Astrocyte of the hippocampus (primary cell): ENCODE results near the gene HOXC6.

Experiments
- DNase-seq: peaks from one replicate; pipeline ENCODE4 v3.0.0; 2011; ENCODE audit warnings: low read depth, low spot score

The HOXC6 gene

GRCh38 chr12:54015018-54015931, 13.0 kb upstream of the HOXC6 start:
- no peak for DNase-seq

- no peak for DNase-seq
Measured at GRCh38 chr12:54016051-54016450, 12.2 kb upstream of the HOXC6 start.

- DNase-seq: no peak
Measured at GRCh38 chr12:54016478-54016964, 11.7 kb upstream of the HOXC6 start.

GRCh38 chr12:54017027-54017788, 11.0 kb upstream of the HOXC6 start:
- no peak for DNase-seq

- DNase-seq: peak; percentile 28
Measured at GRCh38 chr12:54017878-54018467, 10.3 kb upstream of the HOXC6 start.

GRCh38 chr12:54018468-54018984, 9.7 kb upstream of the HOXC6 start:
- DNase-seq: no peak

- DNase-seq: no peak
Measured at GRCh38 chr12:54019091-54019811, 9.0 kb upstream of the HOXC6 start.

- no peak for DNase-seq
Measured at GRCh38 chr12:54019924-54020590, 8.2 kb upstream of the HOXC6 start.

GRCh38 chr12:54020591-54021405, 7.4 kb upstream of the HOXC6 start:
- DNase-seq: no peak

GRCh38 chr12:54021432-54022013, 6.7 kb upstream of the HOXC6 start:
- DNase-seq: no peak

- no peak for DNase-seq
Measured at GRCh38 chr12:54022960-54023884, 5.0 kb upstream of the HOXC6 start.

- DNase-seq: no peak
Measured at GRCh38 chr12:54024127-54024526, 4.1 kb upstream of the HOXC6 start.

- DNase-seq: no peak
Measured at GRCh38 chr12:54024581-54025305, 3.5 kb upstream of the HOXC6 start.

- DNase-seq: no peak
Measured at GRCh38 chr12:54025499-54026405, 2.5 kb upstream of the HOXC6 start.

GRCh38 chr12:54026640-54027441, 1.4 kb upstream of the HOXC6 start:
- DNase-seq: no peak

- DNase-seq: no peak
Measured at GRCh38 chr12:54027442-54027786, 826 bp upstream of the HOXC6 start.
